Measurements from ENCODE around the gene ZNF644.

Gene ZNF644

GRCh38 chr1:91022518-91022929, 689 bp upstream of the ZNF644 start:
- no peak for DNase-seq (ENCODE audit: extremely low spot score)
- ChIA-PET CTCF (interaction anchor here (0.9 to 1.7 kb wide), 2 partner anchors 12 to 142 kb away, joined by 3 to 5 read pairs; no protein-coding TSS in a partner anchor), POLR2A (interaction anchor here (0.6 to 1.5 kb wide), 2 partner anchors 12 to 103 kb away, joined by 3 read pairs; no protein-coding TSS in a partner anchor)
- no peak for TF ChIP-seq CTCF (IDR thresholded peaks at IDR 0.05; ENCODE audit: control extremely low read depth, extremely low read depth, low read depth, missing control alignments)

GRCh38 chr1:91020967-91021685, 709 bp downstream of the ZNF644 start:
- TF ChIP-seq CTCF (IDR thresholded peaks at IDR 0.05; ENCODE audit: control extremely low read depth, extremely low read depth, low read depth, missing control alignments), result no peak
- ChIA-PET CTCF (interaction anchor here (1.1 to 1.7 kb wide), 3 partner anchors 11 to 300 kb away, joined by 3 to 5 read pairs (median 4); no protein-coding TSS in a partner anchor), POLR2A (interaction anchor here (0.9 to 1.5 kb wide), 2 partner anchors 9 to 102 kb away, joined by 3 to 4 read pairs; no protein-coding TSS in a partner anchor)
- DNase-seq (ENCODE audit: extremely low spot score), result peak; percentile 70

- TF ChIP-seq CTCF (IDR thresholded peaks at IDR 0.05; ENCODE audit: control extremely low read depth, extremely low read depth, low read depth, missing control alignments), result no peak
- CTCF ChIA-PET, result interaction anchor here (1.1 to 1.4 kb wide), 2 partner anchors 12 to 299 kb away, joined by 3 to 4 read pairs; no protein-coding TSS in a partner anchor
These were observed 1.3 kb downstream of the ZNF644 start for GRCh38 chr1:91020486-91020885.

GRCh38 chr1:91018006-91018405, 3.8 kb downstream of the ZNF644 start:
- POLR2A ChIA-PET, result no interaction called here
- peak; percentile 20 for TF ChIP-seq CTCF (IDR thresholded peaks at IDR 0.05; ENCODE audit: control extremely low read depth, extremely low read depth, low read depth, missing control alignments)
- CTCF ChIA-PET, result interaction anchor here (1.1 to 2.9 kb wide), 4 partner anchors 9 to 166 kb away, joined by 3 to 10 read pairs (median 6); no protein-coding TSS in a partner anchor
- DNase-seq (ENCODE audit: extremely low spot score), result no peak

More at GRCh38 chr1:91020486-91020885, 1.3 kb downstream of the ZNF644 start:
- no peak for DNase-seq (ENCODE audit: extremely low spot score)
- POLR2A ChIA-PET, result interaction anchor here (0.9 kb wide), 1 partner anchor 8 kb away, joined by 4 read pairs; no protein-coding TSS in a partner anchor

- no peak for DNase-seq (ENCODE audit: extremely low spot score)
- CTCF ChIA-PET, result interaction anchor here (1.1 kb wide), 1 partner anchor 13 kb away, joined by 3 read pairs; no protein-coding TSS in a partner anchor
- POLR2A ChIA-PET, result no interaction called here
- no peak for TF ChIP-seq CTCF (IDR thresholded peaks at IDR 0.05; ENCODE audit: control extremely low read depth, extremely low read depth, low read depth, missing control alignments)
These were observed 5.9 kb downstream of the ZNF644 start for GRCh38 chr1:91015794-91016550.

- ChIA-PET CTCF (interaction anchor here (1.1 kb wide), 1 partner anchor 13 kb away, joined by 3 read pairs; no protein-coding TSS in a partner anchor), POLR2A (no interaction called here)
- DNase-seq (ENCODE audit: extremely low spot score), result no peak
- no peak for TF ChIP-seq CTCF (IDR thresholded peaks at IDR 0.05; ENCODE audit: control extremely low read depth, extremely low read depth, low read depth, missing control alignments)
These were observed 6.5 kb downstream of the ZNF644 start for GRCh38 chr1:91015358-91015780.

All from GM10248 (cell line).